Measurements from ENCODE around the gene MIOS.

The MIOS gene

DNA sequence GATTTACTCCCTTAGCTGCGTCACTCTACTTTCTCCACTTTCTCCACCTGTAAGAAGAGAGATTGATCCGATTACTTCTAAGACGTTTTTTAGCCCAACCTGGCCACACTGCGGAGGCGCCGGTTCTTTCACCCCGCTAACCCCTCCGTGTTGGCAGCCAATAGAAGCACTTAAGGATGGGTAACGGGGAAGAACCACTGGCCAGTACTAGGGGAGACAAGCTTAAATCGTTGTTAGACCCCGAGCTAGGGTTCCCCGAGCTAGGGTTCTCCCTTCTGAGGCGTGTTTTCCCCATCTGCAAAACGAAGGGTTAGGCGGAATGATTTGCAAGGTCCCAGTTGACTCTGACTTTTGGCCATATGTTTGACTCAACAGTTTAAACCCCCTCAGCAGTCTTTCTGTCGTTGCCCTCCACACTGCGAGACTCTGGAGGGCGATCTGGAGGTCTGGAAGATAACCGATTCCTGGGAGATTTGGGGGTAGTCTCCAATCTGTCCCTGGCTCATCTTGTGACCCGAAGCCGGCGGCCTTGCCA is 74.5 kb downstream of the MIOS start:
- peak overlapping the region; percentile 62 to 86 (median 85) for H3K27ac Mint-ChIP-seq
- no peaks in the 10 kb centered on the region for H3K27me3 Mint-ChIP-seq (ENCODE audit: low read depth)
- TF ChIP-seq, protein P1, sequence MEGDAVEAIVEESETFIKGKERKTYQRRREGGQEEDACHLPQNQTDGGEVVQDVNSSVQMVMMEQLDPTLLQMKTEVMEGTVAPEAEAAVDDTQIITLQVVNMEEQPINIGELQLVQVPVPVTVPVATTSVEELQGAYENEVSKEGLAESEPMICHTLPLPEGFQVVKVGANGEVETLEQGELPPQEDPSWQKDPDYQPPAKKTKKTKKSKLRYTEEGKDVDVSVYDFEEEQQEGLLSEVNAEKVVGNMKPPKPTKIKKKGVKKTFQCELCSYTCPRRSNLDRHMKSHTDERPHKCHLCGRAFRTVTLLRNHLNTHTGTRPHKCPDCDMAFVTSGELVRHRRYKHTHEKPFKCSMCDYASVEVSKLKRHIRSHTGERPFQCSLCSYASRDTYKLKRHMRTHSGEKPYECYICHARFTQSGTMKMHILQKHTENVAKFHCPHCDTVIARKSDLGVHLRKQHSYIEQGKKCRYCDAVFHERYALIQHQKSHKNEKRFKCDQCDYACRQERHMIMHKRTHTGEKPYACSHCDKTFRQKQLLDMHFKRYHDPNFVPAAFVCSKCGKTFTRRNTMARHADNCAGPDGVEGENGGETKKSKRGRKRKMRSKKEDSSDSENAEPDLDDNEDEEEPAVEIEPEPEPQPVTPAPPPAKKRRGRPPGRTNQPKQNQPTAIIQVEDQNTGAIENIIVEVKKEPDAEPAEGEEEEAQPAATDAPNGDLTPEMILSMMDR (IDR thresholded peaks at IDR 0.05; ENCODE audit: unreplicated experiment in 3 of 3) = no peak
- peak overlapping the region; percentile 87 to 94 (median 93) for H3K4me3 Mint-ChIP-seq
- H3K9me3 Mint-ChIP-seq = peaks cover 5% of the 10 kb centered on the region
- H3K4me1 Mint-ChIP-seq = peaks cover 20% of the 10 kb centered on the region
- H3K36me3 Mint-ChIP-seq (ENCODE audit: low read depth) = peaks cover 14% of the 10 kb centered on the region

DNA sequence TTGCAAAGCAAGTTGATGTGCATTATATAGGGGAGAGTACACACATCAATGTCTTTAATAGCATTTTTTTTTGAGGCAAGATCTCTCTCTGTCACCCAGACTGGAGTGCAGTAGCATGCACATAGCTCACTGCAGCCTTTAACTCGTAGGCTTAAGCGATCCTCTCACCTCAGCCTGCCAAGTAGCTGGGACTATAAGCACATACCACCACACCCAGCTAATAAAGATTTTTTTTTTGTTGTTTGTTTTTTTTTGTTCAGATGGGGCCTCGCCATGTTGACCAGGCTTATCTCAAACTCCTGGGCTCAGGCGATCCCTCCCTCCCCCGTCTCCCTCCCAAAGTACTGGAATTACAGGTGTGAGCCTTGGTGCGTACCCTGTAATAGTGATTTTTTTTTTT is 75.4 kb downstream of the MIOS start:
- Mint-ChIP-seq H3K27ac (peak overlapping the region; percentile 2 to 85 (median 62)), H3K36me3 (ENCODE audit: low read depth) (peaks cover 19% of the 10 kb centered on the region), H3K4me1 (peaks cover 20% of the 10 kb centered on the region), H3K27me3 (ENCODE audit: low read depth) (no peaks in the 10 kb centered on the region), H3K4me3 (peak overlapping the region; percentile 87 to 94 (median 93)), H3K9me3 (peaks cover 9% of the 10 kb centered on the region)
- TF ChIP-seq, protein P1 (IDR thresholded peaks at IDR 0.05; ENCODE audit: unreplicated experiment in 3 of 3) = no peak

DNA sequence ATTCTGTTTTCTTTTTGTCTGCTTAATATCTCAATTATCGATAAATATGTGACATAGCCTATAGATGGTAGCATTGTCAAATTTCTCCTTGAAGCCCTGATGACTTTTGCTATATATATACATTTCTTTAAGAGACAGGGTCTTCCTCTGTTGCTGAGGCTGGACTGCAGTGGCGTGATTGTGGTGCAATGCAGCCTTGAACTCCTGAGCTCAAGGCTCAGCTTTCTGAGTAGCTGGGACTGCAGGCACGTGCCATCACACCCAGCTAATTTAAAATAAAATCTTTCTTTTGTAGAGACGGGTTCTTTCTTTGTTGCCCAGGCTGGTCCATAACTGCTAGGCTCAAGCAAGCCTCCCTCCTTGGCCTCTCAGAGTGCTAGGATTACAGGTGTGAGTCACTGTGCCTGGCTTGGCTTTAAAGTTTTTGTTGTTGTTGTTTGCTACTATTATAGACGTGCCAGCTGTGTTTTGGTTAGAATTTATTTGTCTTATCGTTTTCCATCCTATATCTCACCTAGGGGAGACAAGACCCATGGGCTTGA is 80.9 kb downstream of the MIOS start:
- H3K27me3 Mint-ChIP-seq (ENCODE audit: low read depth) = no peaks in the 10 kb centered on the region
- H3K27ac Mint-ChIP-seq = no peak overlapping the region
- H3K9me3 Mint-ChIP-seq = peaks cover 9% of the 10 kb centered on the region
- H3K36me3 Mint-ChIP-seq (ENCODE audit: low read depth) = peaks cover 19% of the 10 kb centered on the region
- H3K4me3 Mint-ChIP-seq = no peak overlapping the region
- TF ChIP-seq, protein P1 (IDR thresholded peaks at IDR 0.05; ENCODE audit: unreplicated experiment in 3 of 3) = no peak
- peaks cover 14% of the 10 kb centered on the region for H3K4me1 Mint-ChIP-seq

DNA sequence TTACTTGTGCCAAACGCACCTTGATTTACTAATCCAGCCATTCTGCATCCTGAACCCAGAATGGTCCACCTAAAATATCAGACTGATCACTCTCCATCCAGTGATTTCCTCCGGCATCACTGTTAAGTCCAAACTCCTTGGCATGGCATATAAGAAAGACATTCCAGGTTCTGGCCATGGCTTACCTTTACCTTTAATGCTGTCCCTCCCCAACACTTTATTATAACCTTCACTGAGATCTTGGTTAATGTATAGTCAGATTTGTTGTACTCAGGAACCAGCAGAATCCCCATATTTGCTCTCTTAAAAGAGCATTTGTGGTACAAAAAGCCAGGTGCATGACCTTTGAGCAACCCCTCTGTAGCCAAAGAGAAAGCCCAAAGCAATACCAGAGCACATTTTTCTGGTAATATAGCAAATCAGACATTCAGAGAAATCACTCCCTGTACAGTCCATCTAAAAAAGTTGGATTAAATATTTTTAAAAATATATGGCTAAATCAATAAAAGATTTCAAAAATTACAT is 84.1 kb downstream of the MIOS start:
- Mint-ChIP-seq H3K27me3 (ENCODE audit: low read depth) (no peaks in the 10 kb centered on the region), H3K9me3 (peaks cover 6% of the 10 kb centered on the region), H3K36me3 (ENCODE audit: low read depth) (peaks cover 13% of the 10 kb centered on the region), H3K4me1 (peaks cover 20% of the 10 kb centered on the region), H3K4me3 (no peak overlapping the region), H3K27ac (no peak overlapping the region)
- TF ChIP-seq, protein P1 (IDR thresholded peaks at IDR 0.05; ENCODE audit: unreplicated experiment in 3 of 3) = no peak

DNA sequence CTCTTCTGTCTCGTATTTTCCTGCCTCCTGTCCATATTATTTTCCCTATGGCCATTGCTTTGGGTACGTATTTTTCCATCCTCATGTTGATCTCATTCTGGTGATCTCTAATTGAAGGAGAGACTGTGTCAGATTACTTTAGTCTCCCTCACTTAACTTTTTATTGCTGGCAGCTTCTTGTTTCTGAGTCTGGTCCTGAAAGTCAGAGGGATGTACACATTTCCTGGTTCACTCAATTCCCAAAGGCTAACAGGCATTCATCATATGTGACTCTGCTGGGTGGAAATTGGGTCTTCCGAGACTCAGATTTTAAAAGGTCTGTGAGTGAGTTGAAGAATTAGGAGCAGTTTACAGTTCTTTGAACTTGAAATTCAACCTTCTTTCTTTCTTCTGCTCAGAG is 84.8 kb downstream of the MIOS start:
- no peaks in the 10 kb centered on the region for H3K27me3 Mint-ChIP-seq (ENCODE audit: low read depth)
- peaks cover 20% of the 10 kb centered on the region for H3K4me1 Mint-ChIP-seq
- no peak overlapping the region for H3K4me3 Mint-ChIP-seq
- H3K36me3 Mint-ChIP-seq (ENCODE audit: low read depth) = peaks cover 6% of the 10 kb centered on the region
- peak overlapping the region in 2 of 3 experiments; percentile 8 to 19 for H3K27ac Mint-ChIP-seq
- TF ChIP-seq, protein P1 (IDR thresholded peaks at IDR 0.05; ENCODE audit: unreplicated experiment in 3 of 3) = no peak
- peaks cover 4% of the 10 kb centered on the region for H3K9me3 Mint-ChIP-seq

Measured in nephron (organoid).